HCT116 (cell line): ENCODE results near the gene WNT9A.

Source experiments
- CEBPB ChIP-seq: IDR thresholded peaks from 2 replicates; pipeline ENCODE4 v1.6.1; 2012; ENCODE audit warnings: low read depth
- EGR1 ChIP-seq: IDR thresholded peaks from 2 replicates; pipeline ENCODE4 v1.6.1; 2012; ENCODE audit warnings: low read depth
- ELF1 ChIP-seq: IDR thresholded peaks from 2 replicates; pipeline ENCODE4 v1.6.1; 2012; ENCODE audit warnings: low read depth, borderline replicate concordance
- EZH2 ChIP-seq: fragments of 200-600 bp; sonication (generic); IDR thresholded peaks from 2 replicates; pipeline ENCODE4 v1.6.1; 2017; ENCODE audit warnings: antibody characterized with exemption, mixed run types
- JUND ChIP-seq: IDR thresholded peaks from 2 replicates; pipeline ENCODE4 v1.6.1; 2012
- POLR2A ChIP-seq: IDR thresholded peaks from 2 replicates; pipeline ENCODE4 v1.7.0; 2011; ENCODE audit warnings: borderline replicate concordance; ENCODE audit not compliant: insufficient read depth, insufficient read length; ENCODE audit errors: extremely low read depth
- POLR2AphosphoS5 ChIP-seq: IDR thresholded peaks from 2 replicates; pipeline ENCODE4 v1.6.1; 2011; ENCODE audit warnings: mild to moderate bottlenecking, low read depth, low read length, moderate library complexity
- RAD21 ChIP-seq: IDR thresholded peaks from 2 replicates; pipeline ENCODE4 v1.6.1; 2012; ENCODE audit warnings: low read depth, mild to moderate bottlenecking
- SIN3A ChIP-seq: IDR thresholded peaks from 2 replicates; pipeline ENCODE4 v1.6.1; 2012; ENCODE audit warnings: low read depth
- TF ChIP-seq, protein P1 (sequence below), 3 experiments: fragments of 200-600 bp in 1 of 3; sonication (generic) in 1 of 3; IDR thresholded peaks in 2 of 3; conservative IDR thresholded peaks in 1 of 3; 2 replicates each; pipeline ENCODE4 v1.5.1; 2012 to 2017; ENCODE audit warnings: low read depth in 2 of 3, low read length in 2 of 3, antibody characterized with exemption in 1 of 3, borderline replicate concordance in 1 of 3, control low read depth in 1 of 3, mild to moderate bottlenecking in 1 of 3, mixed read lengths in 1 of 3, mixed run types in 1 of 3, moderate library complexity in 1 of 3; ENCODE audit not compliant: insufficient read depth in 1 of 3

DNA sequence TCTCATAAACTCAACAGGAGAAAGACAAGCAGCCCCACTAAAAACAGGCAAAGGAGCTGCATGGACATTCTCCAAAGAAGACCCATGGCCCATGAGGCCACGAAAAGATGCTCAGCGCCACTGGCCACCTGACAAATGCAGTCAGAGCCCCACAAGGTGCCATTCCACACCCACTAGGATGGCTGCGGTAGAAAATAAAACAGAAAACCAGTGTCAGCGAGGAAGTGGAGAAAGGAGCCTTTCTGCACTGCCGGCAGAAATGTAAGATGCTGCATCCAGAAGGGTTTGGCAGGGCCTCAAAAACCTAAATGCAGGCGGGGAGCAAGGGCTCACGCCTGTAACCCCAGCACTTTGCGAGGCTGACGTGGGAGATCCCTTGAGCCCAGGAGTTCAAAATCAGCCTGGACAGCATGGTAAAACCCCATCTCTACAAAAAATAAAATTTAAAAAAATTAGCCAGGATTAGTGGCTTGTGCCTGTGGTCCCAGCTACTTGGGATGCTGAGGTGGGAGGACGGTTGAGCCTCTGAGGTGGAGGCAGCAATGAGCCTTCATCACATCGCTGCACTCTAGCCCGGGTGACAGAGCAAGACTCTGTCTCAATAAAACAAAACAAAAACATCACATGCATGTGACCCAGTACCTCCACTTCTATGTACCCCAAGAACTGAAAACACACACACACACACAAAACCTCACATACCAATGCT is 4.2 kb downstream of the WNT9A start:
- TF ChIP-seq EZH2, result no peak
- TF ChIP-seq POLR2A, result no peak
- TF ChIP-seq SIN3A, result no peak
- TF ChIP-seq, protein P1, sequence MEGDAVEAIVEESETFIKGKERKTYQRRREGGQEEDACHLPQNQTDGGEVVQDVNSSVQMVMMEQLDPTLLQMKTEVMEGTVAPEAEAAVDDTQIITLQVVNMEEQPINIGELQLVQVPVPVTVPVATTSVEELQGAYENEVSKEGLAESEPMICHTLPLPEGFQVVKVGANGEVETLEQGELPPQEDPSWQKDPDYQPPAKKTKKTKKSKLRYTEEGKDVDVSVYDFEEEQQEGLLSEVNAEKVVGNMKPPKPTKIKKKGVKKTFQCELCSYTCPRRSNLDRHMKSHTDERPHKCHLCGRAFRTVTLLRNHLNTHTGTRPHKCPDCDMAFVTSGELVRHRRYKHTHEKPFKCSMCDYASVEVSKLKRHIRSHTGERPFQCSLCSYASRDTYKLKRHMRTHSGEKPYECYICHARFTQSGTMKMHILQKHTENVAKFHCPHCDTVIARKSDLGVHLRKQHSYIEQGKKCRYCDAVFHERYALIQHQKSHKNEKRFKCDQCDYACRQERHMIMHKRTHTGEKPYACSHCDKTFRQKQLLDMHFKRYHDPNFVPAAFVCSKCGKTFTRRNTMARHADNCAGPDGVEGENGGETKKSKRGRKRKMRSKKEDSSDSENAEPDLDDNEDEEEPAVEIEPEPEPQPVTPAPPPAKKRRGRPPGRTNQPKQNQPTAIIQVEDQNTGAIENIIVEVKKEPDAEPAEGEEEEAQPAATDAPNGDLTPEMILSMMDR (IDR thresholded peaks at IDR 0.05 in 2 of 3, conservative IDR thresholded peaks at IDR 0.05 in 1 of 3; ENCODE audit: borderline replicate concordance in 1 of 3, insufficient read depth in 1 of 3, low read depth in 2 of 3, low read length in 2 of 3), result no peak
- TF ChIP-seq JUND, result no peak
- TF ChIP-seq POLR2AphosphoS5, result no peak
- TF ChIP-seq ELF1, result no peak
- TF ChIP-seq RAD21, result no peak
- no peak for TF ChIP-seq EGR1
- TF ChIP-seq CEBPB, result no peak
